Ishikawa (cell line): ENCODE measurements around the gene ZNF557.

Experiments used
- CEBPB ChIP-seq: IDR thresholded peaks from 2 replicates; pipeline ENCODE4 v1.6.1; 2012
- EGR1 ChIP-seq: IDR thresholded peaks from 2 replicates; pipeline ENCODE4 v1.6.1; 2012
- EP300 ChIP-seq: IDR thresholded peaks from 2 replicates; pipeline ENCODE4 v1.6.1; 2012; ENCODE audit warnings: borderline replicate concordance
- FOXM1 ChIP-seq: IDR thresholded peaks from 2 replicates; pipeline ENCODE4 v1.6.1; 2012; ENCODE audit warnings: low read depth, borderline replicate concordance
- NFIC ChIP-seq: IDR thresholded peaks from 2 replicates; pipeline ENCODE4 v1.6.1; 2012
- RAD21 ChIP-seq: IDR thresholded peaks from 2 replicates; pipeline ENCODE4 v1.6.1; 2012; ENCODE audit warnings: low read depth
- REST ChIP-seq: IDR thresholded peaks from 2 replicates; pipeline ENCODE4 v1.6.1; 2012; ENCODE audit warnings: low read depth, mild to moderate bottlenecking
- TAF1 ChIP-seq: IDR thresholded peaks from 2 replicates; pipeline ENCODE4 v1.6.1; 2012; ENCODE audit warnings: low read depth, mild to moderate bottlenecking
- TCF12 ChIP-seq: IDR thresholded peaks from 2 replicates; pipeline ENCODE4 v1.6.1; 2012; ENCODE audit warnings: low read depth
- USF1 ChIP-seq: IDR thresholded peaks from 2 replicates; pipeline ENCODE4 v1.6.1; 2012
- YY1 ChIP-seq: IDR thresholded peaks from 2 replicates; pipeline ENCODE4 v1.6.1; 2012; ENCODE audit warnings: low read depth
- TF ChIP-seq, protein P1 (sequence below): IDR thresholded peaks from 2 replicates; pipeline ENCODE4 v1.6.1; 2012

DNA sequence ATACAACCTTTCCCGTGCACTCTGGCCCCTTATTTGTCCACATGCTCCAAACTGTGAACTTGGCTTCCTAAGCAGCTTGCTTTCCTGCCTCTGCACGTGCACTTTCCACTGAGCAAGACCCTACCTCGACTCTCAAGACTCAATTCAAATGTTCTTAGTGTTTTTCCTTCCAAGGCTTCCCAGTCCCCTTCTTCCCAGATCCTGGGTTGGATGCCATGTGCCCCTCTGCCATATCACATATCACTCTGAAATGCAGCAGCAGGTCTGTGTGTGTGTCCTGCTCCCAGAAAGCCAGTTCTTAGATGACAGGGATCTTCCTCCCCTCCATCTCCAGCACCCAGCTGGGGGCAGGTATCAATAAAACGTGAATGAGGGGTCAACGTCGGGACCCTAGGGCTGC lies 3.0 kb downstream of the ZNF557 start:
- TF ChIP-seq RAD21 (no peak), FOXM1 (no peak), YY1 (no peak), NFIC (no peak), TAF1 (no peak), USF1 (no peak), EP300 (no peak), EGR1 (no peak), CEBPB (no peak), REST (no peak), TCF12 (no peak)
- TF ChIP-seq, protein P1, sequence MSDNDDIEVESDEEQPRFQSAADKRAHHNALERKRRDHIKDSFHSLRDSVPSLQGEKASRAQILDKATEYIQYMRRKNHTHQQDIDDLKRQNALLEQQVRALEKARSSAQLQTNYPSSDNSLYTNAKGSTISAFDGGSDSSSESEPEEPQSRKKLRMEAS: no peak
